Thyroid gland (tissue), 4 donors: ENCODE measurements around the gene MAP4. TPM values are rescaled to one million over a fixed set of nuclear protein-coding genes. Genes with fewer than 3 reads are reported as not detected.

Source experiments
- DNase-seq, 2 donors: peaks; one replicate each; pipeline ENCODE4 v3.0.0-alpha.2; 2019
- H3K27ac ChIP-seq, 3 donors: fragments of 200-600 bp; sonication (generic); 1 replicate in 2 of 3; 2 replicates in 1 of 3; pipeline ENCODE4 v1.5.1; 2016 to 2019; ENCODE audit warnings: mild to moderate bottlenecking in 1 of 3, moderate library complexity in 1 of 3
- H3K27me3 ChIP-seq: fragments of 200-600 bp; sonication (generic); one replicate; pipeline ENCODE4 v1.5.1; 2019
- H3K36me3 ChIP-seq, 2 donors: fragments of 200-600 bp; sonication (generic); one replicate each; pipeline ENCODE4 v1.5.1; 2016 to 2019
- H3K4me1 ChIP-seq, 2 donors: fragments of 200-600 bp; sonication (generic); one replicate each; pipeline ENCODE4 v1.5.1; 2017 to 2019
- H3K4me3 ChIP-seq, 3 donors: fragments of 200-600 bp; sonication (generic); replicated peaks in 1 of 3; 1 replicate in 2 of 3; 2 replicates in 1 of 3; pipeline ENCODE4 v1.5.1; 2016; ENCODE audit warnings: mild to moderate bottlenecking in 1 of 3
- H3K9me3 ChIP-seq: fragments of 200-600 bp; sonication (generic); one replicate; pipeline ENCODE4 v1.5.1; 2017
- CTCF ChIP-seq, 6 experiments: fragments of 200-600 bp in 3 of 6; fragments of 450-650 bp in 3 of 6; sonication (generic) in 3 of 6; IDR thresholded peaks; one replicate each; pipeline ENCODE4 v1.5.1; 2016 to 2019; ENCODE audit warnings: antibody characterized with exemption in 6 of 6, mild to moderate bottlenecking in 2 of 6, inconsistent platforms in 1 of 6, moderate library complexity in 1 of 6
- POLR2A ChIP-seq, 2 donors: fragments of 450-650 bp; IDR thresholded peaks; one replicate each; pipeline ENCODE4 v1.6.1; 2017; ENCODE audit warnings: antibody characterized with exemption in 2 of 2, mild to moderate bottlenecking in 2 of 2, moderate library complexity in 1 of 2
- WGBS, 2 donors: methylation state at CpG; one replicate each; pipeline ENCODE4 v1.1.5; 2017; 5-methylcytosine and 5-hydroxymethylcytosine counted together
- intact Hi-C: fragments of 100-400 bp; cut with DNase I; formaldehyde crosslinking; loops from one replicate; pipeline ENCODE4 v1.15.1; 2023
- total RNA-seq, 4 donors: library from RNA; depleted of rRNA; stranded (reverse); fragments of >200 nt; gene quantifications; one replicate each; pipeline ENCODE4 v1.2.3, GENCODE V29; 2016

The MAP4 gene
- total RNA-seq, 4 donors from 2014 or later: 75.5 to 103 (median 88.0) TPM

- Histone ChIP-seq H3K27me3 (no peaks in the 10 kb centered on the region), H3K27ac (no peak overlapping the region), H3K4me3 (no peak overlapping the region), H3K9me3 (no peaks in the 10 kb centered on the region), H3K36me3 (peaks cover 7 to 25% of the 10 kb centered on the region in 2 donors), H3K4me1 (no peaks in the 10 kb centered on the region)
- no peak for TF ChIP-seq POLR2A (IDR thresholded peaks at IDR 0.05)
- no peak for TF ChIP-seq CTCF (IDR thresholded peaks at IDR 0.05)
- intact Hi-C loops: no loop called here
- no peak for DNase-seq
- 84 to 100% methylated on average over 1 of the region's 1 CpG for WGBS, 2 donors
Measured at GRCh38 chr3:47910233-47910632, 106.0 kb downstream of the MAP4 start.

GRCh38 chr3:47909607-47910006 is 106.6 kb downstream of the MAP4 start:
- no peak for DNase-seq
- H3K4me1 ChIP-seq: no peaks in the 10 kb centered on the region
- H3K27me3 ChIP-seq: no peaks in the 10 kb centered on the region
- WGBS, 2 donors: 98% methylated on average over 2 of the region's 2 CpGs
- intact Hi-C loops: no loop called here
- TF ChIP-seq CTCF (IDR thresholded peaks at IDR 0.05) (no peak), POLR2A (IDR thresholded peaks at IDR 0.05) (no peak)
- no peaks in the 10 kb centered on the region for H3K9me3 ChIP-seq
- peaks cover 4 to 25% of the 10 kb centered on the region in 2 donors for H3K36me3 ChIP-seq
- H3K4me3 ChIP-seq: no peak overlapping the region
- H3K27ac ChIP-seq: no peak overlapping the region

DNA sequence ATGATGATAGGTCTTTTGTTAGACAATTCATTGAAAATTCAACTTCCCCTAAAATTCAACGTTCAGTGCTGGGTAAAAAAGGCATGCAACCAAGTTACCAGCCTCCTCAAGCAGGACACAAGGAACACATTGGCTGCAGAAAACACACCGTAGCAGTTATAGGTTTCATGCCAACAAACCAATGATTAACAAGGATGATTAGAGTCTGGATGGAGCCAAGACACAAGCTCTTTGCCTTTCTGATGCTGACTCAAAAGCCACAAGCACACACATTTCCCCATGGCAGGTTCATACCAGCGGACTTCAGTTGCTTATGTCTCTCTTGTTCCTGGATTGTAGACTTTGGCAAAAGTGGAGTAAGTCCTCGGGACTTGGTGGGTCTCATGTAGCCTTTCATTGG is 107.5 kb downstream of the MAP4 start:
- Histone ChIP-seq H3K4me3 (no peak overlapping the region), H3K36me3 (peaks cover 0 to 17% of the 10 kb centered on the region in 2 donors), H3K27ac (no peak overlapping the region), H3K27me3 (no peaks in the 10 kb centered on the region), H3K9me3 (no peaks in the 10 kb centered on the region), H3K4me1 (no peaks in the 10 kb centered on the region)
- intact Hi-C loops: no loop called here
- DNase-seq: no peak
- WGBS, 2 donors: 92 to 94% methylated on average over 4 of the region's 4 CpGs
- TF ChIP-seq POLR2A (IDR thresholded peaks at IDR 0.05) (no peak), CTCF (IDR thresholded peaks at IDR 0.05) (no peak)

GRCh38 chr3:47907784-47908183 is 108.4 kb downstream of the MAP4 start:
- no peaks in the 10 kb centered on the region for H3K4me1 ChIP-seq
- no peaks in the 10 kb centered on the region for H3K27me3 ChIP-seq
- H3K9me3 ChIP-seq: no peaks in the 10 kb centered on the region
- no peak overlapping the region for H3K27ac ChIP-seq
- intact Hi-C loops: no loop called here
- peaks cover 0 to 17% of the 10 kb centered on the region in 2 donors for H3K36me3 ChIP-seq
- TF ChIP-seq CTCF (IDR thresholded peaks at IDR 0.05) (no peak), POLR2A (IDR thresholded peaks at IDR 0.05) (no peak)
- DNase-seq: no peak
- no peak overlapping the region for H3K4me3 ChIP-seq

DNA sequence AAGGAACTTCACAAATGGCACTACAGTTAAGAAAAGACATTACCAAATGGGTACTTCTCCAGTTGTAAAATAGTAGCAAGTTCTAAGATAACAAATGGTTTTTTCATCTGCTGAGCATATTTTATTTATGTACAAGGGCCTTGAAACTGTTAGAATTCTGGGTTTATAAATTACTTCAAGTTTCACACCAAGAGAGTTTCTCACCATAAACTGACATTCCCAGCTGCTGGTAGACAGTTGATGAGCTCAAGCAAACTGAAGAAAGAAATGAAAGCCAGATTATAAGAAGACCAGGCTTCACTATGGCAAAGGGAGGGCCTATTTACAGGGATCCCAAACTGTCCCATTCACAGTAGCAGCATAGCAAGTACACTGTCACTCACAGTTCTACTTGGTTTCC is 113.5 kb downstream of the MAP4 start:
- H3K4me1 ChIP-seq: no peaks in the 10 kb centered on the region
- H3K4me3 ChIP-seq: no peak overlapping the region
- DNase-seq: no peak
- H3K9me3 ChIP-seq: no peaks in the 10 kb centered on the region
- H3K27ac ChIP-seq: no peak overlapping the region
- no peak for TF ChIP-seq CTCF (IDR thresholded peaks at IDR 0.05)
- TF ChIP-seq POLR2A (IDR thresholded peaks at IDR 0.05): no peak
- H3K36me3 ChIP-seq: no peaks in the 10 kb centered on the region
- intact Hi-C loops: no loop called here
- H3K27me3 ChIP-seq: no peaks in the 10 kb centered on the region
